HCT116 (cell line): ENCODE measurements around the gene PXDN. TPM values are rescaled to one million over a fixed set of nuclear protein-coding genes. Genes with fewer than 3 reads are reported as not detected.

Experiments used
- ATAC-seq: fragments of 200-7000 bp; cut with Tn5 transposase; 2 replicates; pipeline ENCODE4 v1.9.1; 2020; ENCODE audit warnings: mild to moderate bottlenecking, moderate library complexity
- BruUV-seq: library from RNA; stranded (reverse); fragments of 400-500 nt; replicated peaks from 2 replicates; lab custom pipeline; 2021; lab: Mats Ljungman, UMichigan
- CTCF ChIA-PET: fragments of 300-600 bp; sonication (Branson Sonifier 250); formaldehyde crosslinking; loops from one replicate; lab custom pipeline; 2021; ENCODE audit warnings: antibody characterized with exemption; lab: Charles Lee
- POLR2A ChIA-PET: fragments of 300-600, 350-600 bp; sonication (Branson Sonifier 250); formaldehyde crosslinking; loops from one replicate; lab custom pipeline; 2021; ENCODE audit warnings: antibody characterized with exemption; lab: Charles Lee
- RAD21 ChIA-PET, 2 experiments: fragments of 300-600 bp; sonication (Branson Sonifier 250); formaldehyde crosslinking; loops; one replicate each; lab custom pipeline; 2023; ENCODE audit warnings: low total read pairs in 2 of 2; ENCODE audit not compliant: uncharacterized antibody in 2 of 2, unreplicated experiment in 2 of 2, low non-redundant PET in 1 of 2; lab: Charles Lee
- DNase-seq: peaks from one replicate; pipeline ENCODE4 v3.0.0-alpha.2; 2010; ENCODE audit warnings: low read depth, low spot score
- H2AFZ ChIP-seq: fragments of 200-600 bp; shearing (Covaris generic), sonication (generic); 2 replicates; pipeline ENCODE4 v1.6.1; 2017; ENCODE audit warnings: low read depth, mixed run types, mixed read lengths, antibody characterized with exemption, low read length; ENCODE audit not compliant: poor library complexity, severe bottlenecking
- H3K27ac ChIP-seq: 2 replicates; pipeline ENCODE4 v1.5.1; 2012; ENCODE audit warnings: low read depth, low read length
- H3K27me3 ChIP-seq: fragments of 200-600 bp; sonication (generic); 2 replicates; pipeline ENCODE4 v1.6.1; 2016; ENCODE audit warnings: mixed run types, low read length, mixed read lengths; ENCODE audit not compliant: insufficient read depth
- H3K36me3 ChIP-seq, 2 experiments: fragments of 200-500 bp in 1 of 2; fragments of 200-600 bp in 1 of 2; sonication (Bioruptor generic) in 1 of 2; sonication (generic) in 1 of 2; 2 replicates each; pipeline versions ENCODE4 v1.5.1 to v1.6.1; 2014 to 2016; ENCODE audit warnings: low read length in 2 of 2, inconsistent platforms in 1 of 2, mixed read lengths in 1 of 2, mixed run types in 1 of 2; ENCODE audit not compliant: insufficient read depth in 2 of 2, control insufficient read depth in 1 of 2
- H3K4me1 ChIP-seq, 2 experiments: fragments of 200-600 bp in 1 of 2; sonication (generic) in 1 of 2; 2 replicates each; pipeline versions ENCODE4 v1.5.1 to v1.6.1; 2012 to 2017; ENCODE audit warnings: low read length in 2 of 2, inconsistent platforms in 1 of 2, mild to moderate bottlenecking in 1 of 2, mixed read lengths in 1 of 2, mixed run types in 1 of 2, moderate library complexity in 1 of 2; ENCODE audit not compliant: insufficient read depth in 2 of 2, control insufficient read depth in 1 of 2
- H3K4me2 ChIP-seq: fragments of 200-600 bp; sonication (generic); 2 replicates; pipeline ENCODE4 v1.6.1; 2017; ENCODE audit warnings: mixed run types, low read length, mixed read lengths
- H3K4me3 ChIP-seq, 2 experiments: fragments of 200-600 bp in 1 of 2; sonication (generic) in 1 of 2; replicated peaks in 1 of 2; 2 replicates each; pipeline ENCODE4 v1.5.1; 2011 to 2016; ENCODE audit warnings: low read length in 2 of 2, control low read depth in 1 of 2, low read depth in 1 of 2, mild to moderate bottlenecking in 1 of 2, mixed read lengths in 1 of 2, mixed run types in 1 of 2
- H3K79me2 ChIP-seq: fragments of 200-600 bp; sonication (generic); 2 replicates; pipeline ENCODE4 v1.6.1; 2017; ENCODE audit warnings: mild to moderate bottlenecking, mixed run types, low read length, moderate library complexity, mixed read lengths; ENCODE audit not compliant: insufficient read depth
- H3K9ac ChIP-seq: fragments of 200-600 bp; sonication (generic); 2 replicates; pipeline ENCODE4 v1.6.1; 2016; ENCODE audit warnings: low read length, mixed read lengths
- H3K9me2 ChIP-seq: fragments of 200-600 bp; sonication (generic), shearing (Covaris generic); 2 replicates; pipeline ENCODE4 v1.6.1; 2017; ENCODE audit warnings: mixed run types, mild to moderate bottlenecking, moderate library complexity; ENCODE audit not compliant: insufficient read depth
- H3K9me3 ChIP-seq, 2 experiments: fragments of 200-500 bp in 1 of 2; fragments of 200-600 bp in 1 of 2; sonication (Bioruptor generic) in 1 of 2; sonication (generic) in 1 of 2; 2 replicates each; pipeline ENCODE4 v1.6.1; 2014 to 2017; ENCODE audit warnings: low read length in 2 of 2, mixed read lengths in 2 of 2, inconsistent platforms in 1 of 2, low read depth in 1 of 2, mild to moderate bottlenecking in 1 of 2, mixed run types in 1 of 2, moderate library complexity in 1 of 2; ENCODE audit not compliant: control insufficient read depth in 1 of 2, insufficient read depth in 1 of 2
- H4K20me1 ChIP-seq: fragments of 200-600 bp; sonication (generic), shearing (Covaris generic); 2 replicates; pipeline ENCODE4 v1.6.1; 2017; ENCODE audit warnings: mixed run types, mild to moderate bottlenecking, moderate library complexity; ENCODE audit not compliant: insufficient read depth
- CEBPB ChIP-seq: IDR thresholded peaks from 2 replicates; pipeline ENCODE4 v1.6.1; 2012; ENCODE audit warnings: low read depth
- MAX ChIP-seq: IDR thresholded peaks from 2 replicates; pipeline ENCODE4 v1.6.1; 2012
- SIN3A ChIP-seq: IDR thresholded peaks from 2 replicates; pipeline ENCODE4 v1.6.1; 2012; ENCODE audit warnings: low read depth
- SP1 ChIP-seq: IDR thresholded peaks from 2 replicates; pipeline ENCODE4 v1.6.1; 2012; ENCODE audit warnings: low read depth
- ZBTB33 ChIP-seq: IDR thresholded peaks from 2 replicates; pipeline ENCODE4 v1.6.1; 2011; ENCODE audit warnings: mild to moderate bottlenecking, low read length, moderate library complexity; ENCODE audit not compliant: insufficient replicate concordance; ENCODE audit errors: extremely low read depth
- ZFX ChIP-seq: fragments of 450-650 bp; IDR thresholded peaks from 2 replicates; pipeline ENCODE4 v1.6.1; 2017
- intact Hi-C: fragments of 100-400 bp; cut with micrococcal nuclease; formaldehyde crosslinking; loops from 2 replicates; pipeline ENCODE4 v1.10.0; 2022
- total RNA-seq: library from RNA; stranded (reverse); gene quantifications from one replicate; pipeline ENCODE4 v1.2.1, GENCODE V29; 2021; ENCODE audit not compliant: unreplicated experiment
- TF ChIP-seq, protein P1 (sequence below), 3 experiments: fragments of 200-600 bp in 1 of 3; sonication (generic) in 1 of 3; IDR thresholded peaks in 2 of 3; conservative IDR thresholded peaks in 1 of 3; 2 replicates each; pipeline ENCODE4 v1.5.1; 2012 to 2017; ENCODE audit warnings: low read depth in 2 of 3, low read length in 2 of 3, antibody characterized with exemption in 1 of 3, borderline replicate concordance in 1 of 3, control low read depth in 1 of 3, mild to moderate bottlenecking in 1 of 3, mixed read lengths in 1 of 3, mixed run types in 1 of 3, moderate library complexity in 1 of 3; ENCODE audit not compliant: insufficient read depth in 1 of 3
- TF ChIP-seq, protein P2 (sequence below): IDR thresholded peaks from 2 replicates; pipeline ENCODE4 v1.6.1; 2012
- TF ChIP-seq, protein P3 (sequence below): IDR thresholded peaks from 2 replicates; pipeline ENCODE4 v1.6.1; 2012; ENCODE audit warnings: low read depth

Gene PXDN
- total RNA-seq, 1 experiment from 2014 or later, result 10.7 TPM

DNA sequence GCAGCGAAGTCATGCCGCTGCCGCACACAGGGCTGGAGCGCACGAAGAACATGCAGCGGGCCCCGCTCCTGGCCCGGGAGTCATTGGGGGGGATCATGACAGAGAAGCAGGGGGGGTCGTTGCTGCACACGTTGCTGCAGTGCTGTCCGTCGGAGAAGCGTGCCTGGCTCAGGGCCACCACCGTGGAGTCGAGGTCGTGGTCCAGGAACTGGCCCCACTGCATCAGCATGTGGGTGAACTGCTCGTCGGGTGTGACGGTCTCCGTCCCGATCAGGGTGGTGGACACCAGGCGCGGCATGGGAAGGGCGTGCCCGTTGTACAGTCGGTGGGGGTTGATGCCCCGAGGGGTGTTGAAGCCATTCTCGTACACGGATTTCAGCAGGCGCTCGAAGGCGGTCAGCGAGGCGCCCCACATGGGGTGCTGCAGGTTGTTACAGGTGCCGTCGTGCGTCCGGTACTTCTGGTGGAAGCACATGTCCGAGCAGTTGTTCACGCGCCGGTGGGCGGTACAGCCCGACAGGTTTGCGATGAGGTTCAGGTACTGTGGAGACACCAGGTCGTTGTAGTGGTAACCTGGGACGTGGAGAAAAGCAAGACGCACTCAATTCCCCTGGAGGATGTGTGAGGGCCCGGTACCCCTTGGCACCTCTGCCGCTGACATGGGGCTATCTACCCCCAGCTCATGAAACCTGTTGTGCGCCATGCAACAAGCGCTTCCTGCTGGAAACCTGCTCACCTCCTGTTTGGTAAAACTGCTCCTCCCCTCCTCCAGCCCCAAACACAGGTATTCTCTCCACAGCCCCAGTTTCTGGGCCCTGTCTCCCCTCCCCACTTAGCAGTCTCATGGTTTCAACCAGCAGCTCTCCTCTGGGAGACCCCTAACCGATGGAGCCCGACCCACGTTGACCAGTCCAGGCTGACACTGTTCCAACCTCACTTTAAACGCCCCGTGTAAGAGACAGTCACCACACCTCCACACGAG lies 94.9 kb downstream of the PXDN start (continued):
- TF ChIP-seq, protein P1, sequence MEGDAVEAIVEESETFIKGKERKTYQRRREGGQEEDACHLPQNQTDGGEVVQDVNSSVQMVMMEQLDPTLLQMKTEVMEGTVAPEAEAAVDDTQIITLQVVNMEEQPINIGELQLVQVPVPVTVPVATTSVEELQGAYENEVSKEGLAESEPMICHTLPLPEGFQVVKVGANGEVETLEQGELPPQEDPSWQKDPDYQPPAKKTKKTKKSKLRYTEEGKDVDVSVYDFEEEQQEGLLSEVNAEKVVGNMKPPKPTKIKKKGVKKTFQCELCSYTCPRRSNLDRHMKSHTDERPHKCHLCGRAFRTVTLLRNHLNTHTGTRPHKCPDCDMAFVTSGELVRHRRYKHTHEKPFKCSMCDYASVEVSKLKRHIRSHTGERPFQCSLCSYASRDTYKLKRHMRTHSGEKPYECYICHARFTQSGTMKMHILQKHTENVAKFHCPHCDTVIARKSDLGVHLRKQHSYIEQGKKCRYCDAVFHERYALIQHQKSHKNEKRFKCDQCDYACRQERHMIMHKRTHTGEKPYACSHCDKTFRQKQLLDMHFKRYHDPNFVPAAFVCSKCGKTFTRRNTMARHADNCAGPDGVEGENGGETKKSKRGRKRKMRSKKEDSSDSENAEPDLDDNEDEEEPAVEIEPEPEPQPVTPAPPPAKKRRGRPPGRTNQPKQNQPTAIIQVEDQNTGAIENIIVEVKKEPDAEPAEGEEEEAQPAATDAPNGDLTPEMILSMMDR (IDR thresholded peaks at IDR 0.05 in 2 of 3, conservative IDR thresholded peaks at IDR 0.05 in 1 of 3; ENCODE audit: borderline replicate concordance in 1 of 3, insufficient read depth in 1 of 3, low read depth in 2 of 3, low read length in 2 of 3), result no peak

DNA sequence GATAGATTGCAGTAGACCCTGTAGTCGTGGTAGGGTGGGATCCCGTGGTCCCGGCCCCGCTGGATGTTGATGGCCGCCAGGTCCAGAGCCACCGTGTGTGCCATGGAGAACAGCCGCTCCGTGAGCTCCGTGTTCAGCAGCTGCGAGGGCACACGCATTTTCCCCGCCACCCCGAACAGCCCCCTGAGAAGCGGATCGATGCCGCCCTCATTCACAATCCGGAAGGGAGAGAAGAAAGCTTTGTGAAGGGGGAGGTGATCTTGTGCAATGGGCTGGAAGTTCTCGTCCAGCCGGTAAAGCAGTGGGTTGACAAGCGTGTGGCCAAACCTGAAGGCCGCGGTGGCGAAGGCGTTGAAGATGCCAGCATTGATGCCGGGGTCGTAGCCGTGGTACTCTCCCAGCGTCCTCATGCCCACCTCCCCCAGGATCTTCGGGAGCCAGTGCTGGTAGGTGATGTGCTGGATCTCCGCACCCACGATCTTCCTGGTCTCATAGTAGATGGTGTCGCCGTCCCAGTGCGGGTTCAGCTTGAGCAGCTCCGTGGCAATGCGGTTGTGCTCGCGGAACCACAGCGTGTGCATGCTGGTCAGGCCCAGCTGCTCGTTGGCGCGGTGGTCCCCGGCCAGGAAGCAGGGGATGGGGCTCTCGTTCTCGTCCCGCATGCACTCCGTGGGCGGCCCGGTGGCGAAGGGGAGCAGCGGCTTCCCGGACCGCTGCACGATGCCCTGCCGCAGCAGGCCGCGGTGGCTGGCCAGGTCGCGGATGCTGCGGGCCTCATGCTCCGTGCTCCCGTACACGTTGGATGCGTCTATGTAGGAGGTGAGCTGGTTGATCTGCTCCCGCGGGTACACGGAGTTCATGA lies 95.8 kb downstream of the PXDN start:
- no TSS peak for BruUV-seq
- CTCF ChIA-PET, result no interaction called here
- intact Hi-C loops, result no loop called here
- no peak for TF ChIP-seq SP1
- TF ChIP-seq ZFX, result no peak
- no peak for TF ChIP-seq SIN3A
- TF ChIP-seq, protein P2, sequence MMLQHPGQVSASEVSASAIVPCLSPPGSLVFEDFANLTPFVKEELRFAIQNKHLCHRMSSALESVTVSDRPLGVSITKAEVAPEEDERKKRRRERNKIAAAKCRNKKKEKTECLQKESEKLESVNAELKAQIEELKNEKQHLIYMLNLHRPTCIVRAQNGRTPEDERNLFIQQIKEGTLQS, result no peak
- TF ChIP-seq ZBTB33, result no peak
- TF ChIP-seq, protein P3, sequence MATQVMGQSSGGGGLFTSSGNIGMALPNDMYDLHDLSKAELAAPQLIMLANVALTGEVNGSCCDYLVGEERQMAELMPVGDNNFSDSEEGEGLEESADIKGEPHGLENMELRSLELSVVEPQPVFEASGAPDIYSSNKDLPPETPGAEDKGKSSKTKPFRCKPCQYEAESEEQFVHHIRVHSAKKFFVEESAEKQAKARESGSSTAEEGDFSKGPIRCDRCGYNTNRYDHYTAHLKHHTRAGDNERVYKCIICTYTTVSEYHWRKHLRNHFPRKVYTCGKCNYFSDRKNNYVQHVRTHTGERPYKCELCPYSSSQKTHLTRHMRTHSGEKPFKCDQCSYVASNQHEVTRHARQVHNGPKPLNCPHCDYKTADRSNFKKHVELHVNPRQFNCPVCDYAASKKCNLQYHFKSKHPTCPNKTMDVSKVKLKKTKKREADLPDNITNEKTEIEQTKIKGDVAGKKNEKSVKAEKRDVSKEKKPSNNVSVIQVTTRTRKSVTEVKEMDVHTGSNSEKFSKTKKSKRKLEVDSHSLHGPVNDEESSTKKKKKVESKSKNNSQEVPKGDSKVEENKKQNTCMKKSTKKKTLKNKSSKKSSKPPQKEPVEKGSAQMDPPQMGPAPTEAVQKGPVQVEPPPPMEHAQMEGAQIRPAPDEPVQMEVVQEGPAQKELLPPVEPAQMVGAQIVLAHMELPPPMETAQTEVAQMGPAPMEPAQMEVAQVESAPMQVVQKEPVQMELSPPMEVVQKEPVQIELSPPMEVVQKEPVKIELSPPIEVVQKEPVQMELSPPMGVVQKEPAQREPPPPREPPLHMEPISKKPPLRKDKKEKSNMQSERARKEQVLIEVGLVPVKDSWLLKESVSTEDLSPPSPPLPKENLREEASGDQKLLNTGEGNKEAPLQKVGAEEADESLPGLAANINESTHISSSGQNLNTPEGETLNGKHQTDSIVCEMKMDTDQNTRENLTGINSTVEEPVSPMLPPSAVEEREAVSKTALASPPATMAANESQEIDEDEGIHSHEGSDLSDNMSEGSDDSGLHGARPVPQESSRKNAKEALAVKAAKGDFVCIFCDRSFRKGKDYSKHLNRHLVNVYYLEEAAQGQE, result no peak
- TF ChIP-seq CEBPB, result no peak
- no peak for TF ChIP-seq MAX

More for the DNA sequence above, 95.8 kb downstream of the PXDN start:
- ATAC-seq, result no peak
- DNase-seq, result no peak
- no peak overlapping the region for H2AFZ ChIP-seq
- H3K4me3 ChIP-seq, result no peak overlapping the region
- H4K20me1 ChIP-seq, result no peaks in the 10 kb centered on the region; the same call in 1 of the 2 replicates
- no peaks in the 10 kb centered on the region for H3K9me2 ChIP-seq
- no peak overlapping the region for H3K9ac ChIP-seq
- no peaks in the 10 kb centered on the region; a peak in 1 of 4 replicates for H3K36me3 ChIP-seq
- H3K27me3 ChIP-seq, result no peaks in the 10 kb centered on the region
- H3K4me1 ChIP-seq, result no peaks in the 10 kb centered on the region
- no peak overlapping the region for H3K4me2 ChIP-seq
- H3K9me3 ChIP-seq, result no peaks in the 10 kb centered on the region
- POLR2A ChIA-PET, result no interaction called here
- H3K27ac ChIP-seq, result no peak overlapping the region
- RAD21 ChIA-PET, result no interaction called here
- H3K79me2 ChIP-seq, result no peaks in the 10 kb centered on the region
